NCI-H2196 (cell line): ENCODE measurements around the gene TMOD3.
"Not testable (repeated sequence)": the region's sequence is repeated elsewhere in the genome, so short reads cannot be mapped to it uniquely, and the experiment has no call there.

Experiments used
- DNase-seq: peaks from one replicate; lab custom pipeline; 2025; ENCODE audit not compliant: unreplicated experiment; lab: John Stamatoyannopoulos, UW

TMOD3 gene

DNA sequence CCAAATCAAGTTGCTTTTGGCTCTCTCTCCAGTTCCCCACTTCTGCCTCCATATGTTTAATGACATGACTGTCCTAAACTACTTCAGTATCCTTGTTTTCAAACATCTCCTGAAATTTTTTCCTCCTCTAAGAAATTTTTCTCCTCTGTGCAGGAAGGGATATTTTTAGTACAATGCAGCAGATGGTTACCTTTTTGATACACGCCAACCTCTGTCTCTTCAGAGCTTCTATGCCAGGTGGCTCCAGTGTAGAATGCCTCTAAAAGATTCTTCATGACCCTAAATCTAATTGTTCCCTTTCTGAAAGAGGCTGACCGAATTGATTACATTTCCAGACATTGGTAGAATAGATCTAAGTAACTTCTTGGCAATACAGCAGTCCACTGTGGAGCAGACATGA is 33.7 kb downstream of the TMOD3 start:
- no peak for DNase-seq

- DNase-seq = no peak
Observed at GRCh38 chr15:51864408-51865056, 35.1 kb downstream of the TMOD3 start.

DNA sequence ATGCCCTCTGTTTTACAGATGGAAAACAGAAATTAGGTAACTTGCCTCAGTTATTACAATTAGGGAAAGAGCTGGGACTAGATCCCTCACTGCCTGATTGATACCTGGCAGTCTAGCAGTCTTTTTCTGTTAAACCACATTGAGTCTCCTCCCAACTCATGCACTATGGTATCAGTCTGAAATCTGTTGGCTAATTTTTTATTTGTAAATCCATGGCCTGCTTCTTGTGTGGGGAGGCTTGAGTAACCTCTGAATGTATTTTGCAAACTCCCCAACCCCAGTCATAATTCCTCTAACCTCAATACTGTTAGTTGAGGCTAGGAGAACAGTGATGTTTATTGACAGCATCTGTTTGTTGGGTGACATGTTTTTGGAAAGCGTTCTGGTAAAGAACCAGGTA is 35.9 kb downstream of the TMOD3 start:
- DNase-seq = no peak

GRCh38 chr15:51866161-51866560 is 36.7 kb downstream of the TMOD3 start:
- no peak for DNase-seq

DNA sequence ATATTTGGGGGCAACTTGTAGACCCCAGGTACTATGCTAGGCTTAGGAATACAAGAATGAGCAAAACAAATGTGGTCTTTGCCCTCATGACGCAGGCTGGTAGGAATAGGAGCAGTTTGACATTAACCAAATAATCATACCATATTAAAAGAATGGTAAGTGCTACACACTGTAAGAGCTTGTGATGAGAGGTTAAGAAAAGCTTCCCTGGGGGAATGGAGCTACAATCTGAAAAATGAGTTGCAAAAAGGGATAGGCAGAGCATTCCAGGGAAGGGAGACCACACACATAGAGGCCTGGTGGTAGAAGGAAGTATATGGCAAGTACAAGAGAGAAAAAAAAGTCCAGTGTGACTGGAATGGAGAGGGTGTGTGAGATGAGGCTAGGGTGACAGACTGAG is 37.3 kb downstream of the TMOD3 start:
- no peak for DNase-seq

GRCh38 chr15:51869060-51869421 is 39.6 kb downstream of the TMOD3 start:
- DNase-seq = peak; percentile 2

- no peak for DNase-seq
Observed at GRCh38 chr15:51870774-51871173, 41.3 kb downstream of the TMOD3 start.

DNA sequence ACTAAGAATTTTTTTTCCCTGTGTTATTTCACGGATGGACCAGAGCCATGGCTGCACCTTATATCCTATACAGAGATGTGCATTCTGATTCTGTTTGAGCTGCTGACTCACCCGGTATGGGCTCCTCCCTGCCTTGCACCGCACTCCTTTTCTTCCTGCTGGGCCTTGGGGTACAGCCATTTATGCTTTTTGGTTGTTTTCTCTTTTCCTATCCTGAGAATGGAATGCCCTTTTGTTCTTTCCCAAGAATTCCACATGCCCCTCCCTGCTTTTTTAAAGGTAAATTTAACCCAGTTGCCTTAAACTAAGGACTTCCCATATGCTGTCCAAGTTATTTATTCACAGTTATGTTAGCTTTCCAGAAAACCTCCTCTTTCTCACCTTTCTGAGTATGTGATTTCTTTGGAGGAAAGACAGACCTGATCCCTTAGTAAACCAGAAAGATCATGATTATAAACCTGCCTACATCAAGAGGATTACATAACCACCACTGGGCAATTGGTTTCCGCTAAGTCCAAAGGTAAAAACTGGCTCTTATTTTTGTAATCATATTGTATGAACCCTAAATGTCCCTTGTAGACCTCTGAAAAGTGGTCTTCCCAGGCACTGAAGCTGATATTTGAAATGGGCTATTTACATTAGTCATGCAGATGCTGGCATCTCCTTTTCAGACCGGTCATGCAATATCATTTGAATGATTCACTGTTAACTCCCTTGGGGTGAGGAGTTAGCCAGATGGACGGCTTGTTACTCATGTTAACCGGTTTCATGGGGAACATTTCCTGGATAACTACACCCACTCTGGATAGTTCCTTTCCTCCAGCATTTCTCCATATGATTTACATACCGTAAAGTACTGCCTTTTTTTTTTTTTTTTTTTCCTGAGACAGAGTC is 45.5 kb downstream of the TMOD3 start:
- DNase-seq = no peak

GRCh38 chr15:51876169-51876568 is 46.7 kb downstream of the TMOD3 start:
- DNase-seq = no peak

- DNase-seq = peak; percentile 29
Observed at GRCh38 chr15:51878446-51879386, 49.3 kb downstream of the TMOD3 start.

- no peak for DNase-seq
Observed at GRCh38 chr15:51879555-51879954, 50.1 kb downstream of the TMOD3 start.

DNA sequence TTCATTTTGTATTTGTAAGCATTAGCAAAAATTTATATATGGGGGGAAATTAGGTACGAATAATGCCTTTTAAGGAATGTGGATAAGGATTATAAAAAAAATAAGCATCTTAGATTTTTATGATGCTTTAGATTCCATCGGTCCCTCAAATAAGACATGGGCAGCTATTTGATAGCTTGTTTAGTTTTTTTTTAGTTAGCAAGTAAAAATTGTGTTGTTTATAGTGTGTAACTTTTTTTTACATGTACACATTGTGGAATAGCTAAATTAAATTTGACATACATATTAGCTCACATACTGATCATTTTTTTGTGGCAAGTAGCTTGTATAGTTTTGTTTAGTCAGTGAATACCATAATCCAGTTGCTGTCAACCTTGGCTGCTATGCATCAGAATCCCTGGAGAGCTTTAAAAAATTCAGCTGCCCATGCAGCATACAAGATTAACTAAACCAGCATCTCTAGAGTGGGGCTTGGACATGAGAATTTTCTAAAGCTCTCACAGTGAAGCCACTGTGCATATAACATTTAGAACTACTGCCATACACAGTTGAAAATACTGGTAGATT is 53.9 kb downstream of the TMOD3 start:
- no peak for DNase-seq

DNA sequence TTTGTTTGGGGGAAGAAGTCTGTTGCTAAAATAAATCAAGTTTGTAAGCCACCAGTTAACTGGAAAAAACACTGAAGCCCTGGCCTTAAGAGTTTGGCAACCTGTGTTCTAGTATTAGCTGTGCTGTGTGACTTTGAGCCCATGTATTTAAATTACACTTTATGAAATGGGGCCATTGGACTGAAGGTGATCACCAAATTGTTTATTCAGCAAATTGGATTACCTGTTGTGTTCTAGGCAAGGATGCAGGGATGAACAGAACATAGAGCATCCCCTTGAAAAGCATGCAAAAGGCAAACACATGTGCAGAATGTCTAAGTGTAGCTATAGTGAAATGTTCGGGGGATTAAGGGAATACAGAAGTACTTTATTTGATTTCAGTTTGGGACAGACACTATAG is 54.6 kb downstream of the TMOD3 start:
- DNase-seq = no peak

- no peak for DNase-seq
Observed at GRCh38 chr15:51884517-51885236, 55.2 kb downstream of the TMOD3 start.

DNA sequence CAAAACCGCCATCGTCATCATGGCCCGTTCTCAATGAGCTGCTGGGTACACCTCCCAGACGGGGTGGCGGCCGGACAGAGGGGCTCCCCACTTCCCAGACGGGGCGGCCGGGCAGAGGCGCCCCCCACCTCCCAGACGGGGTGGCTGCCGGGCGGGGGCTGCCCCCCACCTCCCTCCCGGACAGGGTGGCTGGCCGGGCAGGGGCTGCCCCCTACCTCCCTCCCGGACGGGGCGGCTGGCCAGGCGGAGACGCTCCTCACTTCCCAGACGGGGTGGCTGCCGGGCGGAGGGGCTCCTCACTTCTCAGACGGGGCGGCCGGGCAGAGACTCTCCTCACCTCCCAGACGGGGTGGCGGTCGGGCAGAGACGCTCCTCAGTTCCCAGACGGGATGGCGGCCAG is 56.3 kb downstream of the TMOD3 start:
- DNase-seq = not testable (repeated sequence)

DNA sequence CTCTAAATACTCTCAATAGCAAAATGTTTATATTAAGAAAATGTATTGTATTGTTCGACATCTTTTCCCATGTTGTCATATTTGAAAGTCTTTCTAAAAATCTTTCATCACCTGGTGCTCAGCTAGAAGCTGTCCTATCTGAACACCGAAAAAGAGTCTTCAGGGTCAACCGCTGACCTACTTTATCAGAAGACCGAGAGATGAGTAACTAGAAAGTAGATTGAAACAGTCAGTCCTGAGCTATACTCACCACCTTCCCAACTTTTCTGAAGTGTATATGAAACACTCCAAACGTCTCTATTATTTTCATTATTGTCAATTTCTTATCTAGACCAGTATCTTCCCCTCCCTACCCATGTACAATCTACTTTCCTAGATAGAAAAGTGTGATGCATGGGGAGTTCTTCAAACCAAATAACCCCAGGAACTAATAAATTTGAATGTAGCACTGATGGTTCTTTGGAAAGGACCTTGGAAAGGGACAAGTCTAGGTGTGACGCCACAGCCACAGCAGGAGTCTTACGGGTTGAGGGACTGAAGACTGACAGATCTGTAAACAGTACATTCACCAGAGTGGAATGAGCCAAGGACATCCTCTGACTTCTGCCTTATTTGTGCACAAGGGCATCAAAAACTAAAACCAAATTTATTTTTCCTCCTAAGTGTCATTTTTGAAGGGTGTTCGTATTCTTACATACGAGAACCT is 58.6 kb downstream of the TMOD3 start:
- DNase-seq = no peak

- peak; percentile 1 for DNase-seq
Observed at GRCh38 chr15:51888593-51889195, 59.2 kb downstream of the TMOD3 start.

GRCh38 chr15:51889486-51889885 is 60.0 kb downstream of the TMOD3 start:
- DNase-seq = no peak

DNA sequence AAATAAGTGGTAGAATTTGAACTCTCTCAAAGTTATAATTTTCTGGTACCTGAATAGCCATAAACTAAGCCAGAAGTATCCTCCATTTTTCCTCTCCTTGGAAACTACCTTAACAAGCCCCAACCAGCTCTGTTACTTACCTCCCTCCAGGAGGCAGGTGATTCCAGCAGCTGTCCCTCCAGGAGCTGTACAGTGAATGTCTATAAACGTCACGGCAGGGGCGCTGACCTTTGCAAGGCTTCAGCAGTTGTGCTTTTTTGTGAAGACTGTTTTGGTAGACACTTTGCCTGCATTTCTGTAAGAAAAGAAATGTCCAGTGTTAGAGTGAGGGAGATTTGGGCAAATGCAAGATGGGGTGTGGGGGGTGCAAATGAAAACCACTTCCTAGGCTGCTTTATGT is 75.0 kb downstream of the TMOD3 start:
- no peak for DNase-seq
